Non-pigmented ciliary epithelial cell (primary cell): ENCODE results near the gene RNF182.
"Not testable (repeated sequence)": the region's sequence is repeated elsewhere in the genome, so short reads cannot be mapped to it uniquely, and the experiment has no call there.

ENCODE experiments used
- DNase-seq: peaks from one replicate; pipeline ENCODE4 v3.0.0-alpha.2; 2010; ENCODE audit warnings: low read depth

The RNF182 gene

GRCh38 chr6:14001329-14002012 is 76.7 kb downstream of the RNF182 start:
- peak; percentile 96 for DNase-seq

DNA sequence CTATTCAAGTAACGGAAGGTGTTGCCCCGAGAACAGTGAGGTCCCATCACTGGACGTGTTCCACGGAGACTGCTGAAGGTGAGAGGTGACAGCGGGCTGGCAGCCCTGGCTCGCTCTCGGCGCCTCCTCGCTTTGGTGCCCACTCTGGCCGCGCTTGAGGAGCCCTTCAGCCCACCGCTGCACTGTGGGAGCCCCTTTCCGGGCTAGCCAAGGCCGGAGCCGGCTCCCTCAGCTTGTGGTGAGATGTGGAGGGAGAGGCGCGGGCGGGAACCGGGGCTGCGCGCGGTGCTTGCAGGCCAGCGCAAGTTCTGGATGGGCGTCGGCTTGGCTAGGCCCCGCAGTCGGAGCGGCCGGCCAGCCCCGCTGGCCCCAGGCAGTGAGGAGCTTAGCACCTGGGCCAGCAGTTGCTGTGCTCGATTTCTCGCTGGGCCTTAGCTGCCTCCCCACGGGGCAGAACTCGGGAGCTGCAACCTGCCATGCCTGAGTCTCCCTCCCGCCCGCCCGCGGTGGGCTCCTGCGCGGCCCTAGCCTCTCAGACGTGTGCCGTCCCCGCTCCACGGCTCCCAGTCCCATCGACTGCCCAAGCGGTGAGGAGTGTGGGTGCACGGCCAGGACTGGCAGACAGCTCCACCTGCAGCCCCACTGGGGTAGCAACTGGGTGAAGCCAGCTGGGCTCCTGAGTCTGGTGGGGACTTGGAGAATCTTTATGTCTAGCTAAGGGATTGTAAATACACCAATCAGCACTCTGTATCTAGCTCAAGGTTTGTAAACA is 77.6 kb downstream of the RNF182 start:
- DNase-seq: no peak

DNA sequence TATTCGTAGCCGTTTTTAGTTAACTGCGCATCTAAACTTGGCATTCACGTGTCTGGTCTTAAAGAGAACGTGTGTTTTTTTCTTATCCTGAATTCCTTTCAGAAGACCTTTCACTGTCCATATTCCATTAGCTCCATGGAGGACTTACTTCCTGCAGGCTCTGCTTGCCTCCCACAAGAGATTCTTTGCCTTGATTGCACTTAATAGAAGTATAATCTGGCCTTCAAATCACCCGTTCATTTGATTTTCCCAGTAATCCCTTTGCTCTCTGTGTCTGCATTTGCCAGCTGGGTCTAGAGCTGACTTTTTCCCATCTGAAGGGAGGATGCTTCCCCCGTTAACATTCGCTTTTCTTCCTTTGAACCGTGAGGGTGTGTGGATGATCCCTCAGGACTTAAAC is 79.5 kb downstream of the RNF182 start:
- DNase-seq: no peak

GRCh38 chr6:14008809-14009208 is 84.1 kb downstream of the RNF182 start:
- DNase-seq: no peak

GRCh38 chr6:14009431-14009830 is 84.7 kb downstream of the RNF182 start:
- DNase-seq: no peak

- no peak for DNase-seq
Observed at GRCh38 chr6:14010275-14010674, 85.5 kb downstream of the RNF182 start.

GRCh38 chr6:14012313-14013030 is 87.7 kb downstream of the RNF182 start:
- DNase-seq: no peak

DNA sequence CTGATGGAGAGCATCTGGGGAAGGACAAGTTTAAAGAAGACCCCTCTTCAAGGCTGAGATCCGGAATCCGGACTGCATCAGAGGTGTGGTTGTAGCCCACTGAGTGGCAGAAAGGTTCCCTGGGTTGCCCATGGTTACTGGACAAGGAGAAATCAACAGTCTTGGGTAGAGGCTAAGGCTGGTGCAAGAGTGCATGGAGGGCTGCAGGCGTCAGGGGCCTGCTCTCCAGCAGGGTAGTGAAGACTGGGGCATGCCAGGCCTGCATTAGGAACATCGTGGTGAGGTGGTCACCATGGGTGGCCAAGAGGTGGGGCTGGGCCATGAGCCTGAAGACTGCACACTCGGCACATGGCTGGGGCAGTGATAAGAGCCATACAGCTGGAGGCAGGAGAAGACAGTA is 91.2 kb downstream of the RNF182 start:
- no peak for DNase-seq

DNA sequence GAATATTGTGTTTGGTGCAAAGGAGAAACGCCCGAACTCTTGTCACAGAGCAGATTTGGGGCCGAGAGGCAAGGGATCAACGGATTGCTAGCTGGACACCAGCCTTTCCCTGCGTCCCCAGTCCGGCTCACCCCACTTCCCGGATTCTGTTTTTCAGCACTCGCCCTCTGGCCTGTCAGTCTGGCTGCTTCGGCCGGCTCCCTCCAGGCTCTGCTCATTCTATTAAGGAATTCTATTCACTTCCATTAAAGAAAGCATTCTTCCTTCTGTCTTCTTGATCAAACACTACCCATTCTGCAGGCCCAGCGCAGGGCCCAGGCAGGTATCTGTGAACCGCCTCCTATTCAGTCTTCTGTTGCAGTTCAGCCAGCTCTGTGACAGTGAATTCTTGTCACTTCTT is 91.7 kb downstream of the RNF182 start:
- no peak for DNase-seq

DNA sequence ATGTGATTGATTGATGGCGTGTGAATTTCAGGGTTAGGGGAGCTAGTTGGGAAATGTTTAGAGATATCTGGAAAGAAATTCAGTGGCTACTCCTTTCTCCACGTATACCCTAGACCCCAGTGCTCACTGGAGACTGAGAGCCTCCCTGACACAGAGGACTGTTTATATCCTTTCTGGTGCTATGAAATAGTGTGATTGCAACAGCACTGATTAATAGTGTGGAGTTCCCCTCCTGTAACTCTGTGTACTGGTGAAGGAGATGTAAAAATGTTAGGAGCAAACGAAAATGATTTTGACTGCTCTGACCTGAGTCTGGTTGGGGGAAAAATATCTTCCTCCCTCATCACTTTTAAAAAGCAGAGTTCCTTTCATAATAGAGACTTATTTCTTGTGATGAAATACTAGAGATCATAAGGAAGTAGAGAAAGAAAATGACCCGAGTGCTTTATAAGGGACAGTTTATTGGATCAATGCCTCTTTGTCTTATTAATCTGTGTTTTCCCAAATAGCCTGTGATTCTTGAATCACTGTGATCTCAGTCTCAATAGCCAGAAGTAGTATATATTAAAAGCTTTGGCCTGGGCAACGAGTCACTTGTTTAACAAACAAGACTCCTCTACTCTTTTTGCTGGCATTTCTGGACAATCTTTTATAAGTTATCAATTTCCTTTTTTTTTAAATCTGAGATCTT is 92.3 kb downstream of the RNF182 start:
- no peak for DNase-seq

GRCh38 chr6:14017626-14018475 is 93.1 kb downstream of the RNF182 start:
- no peak for DNase-seq

DNA sequence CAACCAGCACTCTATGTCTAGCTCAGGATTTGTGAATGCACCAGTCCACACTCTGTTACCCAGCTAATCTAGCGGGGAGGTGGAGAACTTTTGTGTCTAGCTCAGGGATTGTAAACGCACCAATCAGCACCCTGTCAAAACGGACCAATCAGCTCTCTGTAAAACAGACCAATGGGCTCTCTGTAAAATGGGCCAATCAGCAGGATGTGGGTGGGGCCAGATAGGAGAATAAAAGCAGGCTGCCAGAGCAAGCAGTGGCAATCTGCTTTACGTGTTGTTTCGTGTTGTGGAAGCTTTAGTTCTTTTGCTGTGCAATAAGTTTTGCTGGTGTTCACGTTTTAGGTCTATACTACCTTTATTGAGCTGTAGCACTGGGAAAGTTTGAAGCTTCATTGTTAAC is 93.8 kb downstream of the RNF182 start:
- not testable (repeated sequence) for DNase-seq

DNA sequence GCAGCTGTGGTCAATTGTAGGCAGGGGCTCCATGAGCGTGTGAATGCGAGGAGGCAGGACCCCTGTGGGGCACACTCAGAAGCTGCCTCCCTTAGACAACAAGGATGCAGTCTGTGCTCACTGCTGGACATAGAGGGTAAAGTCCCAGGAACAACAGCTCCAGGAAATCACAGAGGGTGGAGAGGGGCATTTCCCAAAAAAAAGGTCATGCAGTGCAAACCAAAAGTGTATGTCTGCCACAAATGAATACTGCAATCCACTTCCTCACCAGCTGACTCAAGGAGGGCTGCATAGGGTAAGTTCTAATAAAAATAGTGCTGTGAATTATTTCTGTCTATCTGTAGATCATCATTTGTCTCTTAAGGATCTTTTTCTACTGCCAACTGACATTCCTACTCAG is 95.8 kb downstream of the RNF182 start:
- DNase-seq: no peak

DNA sequence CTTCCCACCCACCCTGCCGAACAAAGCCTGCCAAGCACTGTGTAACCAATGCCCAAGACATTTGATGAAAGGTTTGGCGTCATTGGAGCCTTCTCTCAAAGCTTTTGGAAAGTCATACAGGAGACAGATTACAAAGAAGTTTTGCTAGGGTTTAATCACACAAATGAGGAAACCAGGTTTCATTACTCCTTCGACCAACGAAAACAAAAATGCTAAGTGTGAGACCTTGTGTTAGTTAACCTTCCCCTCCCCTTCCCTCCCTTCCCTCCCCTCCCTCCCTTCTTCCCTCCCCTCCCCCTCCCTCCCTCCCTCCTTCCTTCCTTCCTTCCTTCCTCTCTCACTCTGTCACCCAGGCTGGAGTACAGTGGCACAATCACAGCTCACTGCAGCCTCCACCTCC is 96.7 kb downstream of the RNF182 start:
- DNase-seq: no peak

- DNase-seq: no peak
Observed at GRCh38 chr6:14022673-14023072, 97.9 kb downstream of the RNF182 start.

- no peak for DNase-seq
Observed at GRCh38 chr6:14023855-14024254, 99.1 kb downstream of the RNF182 start.

DNA sequence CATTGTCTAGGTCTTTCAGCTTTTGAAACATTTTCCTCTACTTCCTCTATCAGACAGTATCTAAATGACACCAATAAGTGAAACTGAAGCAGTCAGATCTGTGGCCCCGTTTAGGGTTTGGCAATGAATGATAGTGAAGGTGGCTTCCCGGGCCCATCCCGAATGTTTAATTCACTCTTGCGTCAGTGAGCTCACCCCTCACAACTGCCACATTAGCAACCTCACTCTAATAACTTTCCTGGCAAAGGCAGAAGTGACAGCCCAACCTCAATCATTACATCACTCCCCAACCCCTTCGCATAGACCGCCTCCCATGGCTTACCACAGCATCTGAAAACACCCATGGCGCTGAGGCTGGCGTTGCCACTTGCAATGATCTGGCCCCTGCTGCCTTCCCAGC is 100.4 kb downstream of the RNF182 start:
- no peak for DNase-seq

GRCh38 chr6:14026831-14027539 is 102.2 kb downstream of the RNF182 start:
- DNase-seq: no peak

DNA sequence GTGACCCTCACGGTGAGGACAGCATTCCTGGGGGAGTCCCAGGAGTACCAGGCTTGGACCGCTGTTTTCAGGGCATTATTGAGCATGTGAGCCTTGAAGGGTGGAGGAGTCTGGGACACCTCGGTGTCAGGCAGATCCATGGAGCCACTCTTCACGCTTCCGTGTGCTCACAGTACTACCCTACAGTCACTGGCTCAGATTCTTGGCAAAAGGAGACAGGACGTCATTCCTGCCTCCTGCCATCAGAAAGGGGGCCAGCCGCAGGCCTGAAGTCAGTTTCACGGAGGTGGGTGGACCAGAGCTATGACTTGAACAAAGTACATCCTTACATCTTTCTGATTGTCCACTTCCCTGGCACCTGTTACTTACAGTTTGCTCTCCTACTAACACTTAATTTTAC is 103.9 kb downstream of the RNF182 start:
- DNase-seq: no peak

DNA sequence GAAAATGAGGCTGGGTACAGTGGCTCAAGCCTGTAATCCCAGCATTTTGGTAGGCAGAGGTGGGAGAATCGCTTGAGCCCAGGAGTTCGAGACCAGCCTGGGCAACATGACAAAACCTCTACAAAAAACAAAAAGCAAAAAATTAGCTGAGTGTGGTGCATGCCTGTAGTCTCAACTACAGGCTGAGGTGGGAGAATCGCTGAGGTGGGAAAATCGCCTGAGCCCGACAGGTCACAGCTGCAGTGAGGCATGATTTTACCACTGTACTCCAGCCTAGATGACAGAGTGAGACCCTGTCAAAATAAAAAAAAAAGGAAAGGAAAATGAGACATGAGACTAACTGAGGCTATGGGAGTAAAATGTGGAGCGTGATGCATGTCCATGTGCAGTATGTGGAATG is 104.9 kb downstream of the RNF182 start:
- DNase-seq: no peak
